Measurements from ENCODE around the gene SFT2D3. TPM values are rescaled to one million over a fixed set of nuclear protein-coding genes. Genes with fewer than 3 reads are reported as not detected.

Gene SFT2D3
- total and polyA plus RNA-seq, 2 of the 13 experiments (the other 11 are each of a cell fraction or from before 2014, with no cell fraction given): 8.3 to 9.4 TPM

- no peak for TF ChIP-seq HMGXB4 (CRISPR knock-in tag; IDR thresholded peaks at IDR 0.05; ENCODE audit: borderline replicate concordance in 1 of 2, low read depth in 1 of 2)
- TF ChIP-seq ARNTL (CRISPR knock-in tag; IDR thresholded peaks at IDR 0.05): no peak
- no peak for TF ChIP-seq GTF2F1 (IDR thresholded peaks at IDR 0.05; ENCODE audit: low read length)
- no peak for TF ChIP-seq XBP1 (CRISPR knock-in tag; IDR thresholded peaks at IDR 0.05)
- no peak for TF ChIP-seq ZNF512 (CRISPR knock-in tag; IDR thresholded peaks at IDR 0.05)
- no peak for TF ChIP-seq TARDBP (CRISPR knock-in tag; IDR thresholded peaks at IDR 0.05)
- TF ChIP-seq WIZ (CRISPR knock-in tag; IDR thresholded peaks at IDR 0.05): no peak
- no peak for TF ChIP-seq BORCS8-MEF2B (CRISPR knock-in tag; IDR thresholded peaks at IDR 0.05)
- TF ChIP-seq UBTF (CRISPR knock-in tag; IDR thresholded peaks at IDR 0.05): no peak
- TF ChIP-seq HMG20A (CRISPR knock-in tag; IDR thresholded peaks at IDR 0.05; ENCODE audit: borderline replicate concordance): no peak
- TF ChIP-seq PHF20 (CRISPR knock-in tag; IDR thresholded peaks at IDR 0.05): no peak
Measured at GRCh38 chr2:127675331-127676261, 25.7 kb upstream of the SFT2D3 start, which contains the start of gene LIMS2 (continued).

Measured in HepG2 (cell line).